K562 (cell line): ENCODE data around the gene ITGA11. TPM values are rescaled to one million over a fixed set of nuclear protein-coding genes. Genes with fewer than 3 reads are reported as not detected.

Source experiments
- ATAC-seq: fragments of 200-7000 bp; cut with Tn5 transposase; 3 replicates; pipeline ENCODE4 v1.9.1; 2020; ENCODE audit warnings: moderate library complexity
- BruUV-seq: library from RNA; stranded (reverse); fragments of 400-500 nt; replicated peaks from 2 replicates; lab custom pipeline; 2021; lab: Mats Ljungman, UMichigan
- CTCF ChIA-PET: fragments of 300-600 bp; formaldehyde crosslinking; extraction: SDS; loops from one replicate; lab custom pipeline; 2021; ENCODE audit warnings: low intra/inter-chr PET ratio; lab: Yijun Ruan, JAX
- POLR2A ChIA-PET: fragments of 300-600, 350-650 bp; sonication (Branson Sonifier 250); formaldehyde crosslinking; extraction: SDS; loops from one replicate; lab custom pipeline; 2021; ENCODE audit warnings: antibody characterized with exemption, inconsistent platforms; lab: Yijun Ruan, JAX
- DNase-seq, 4 experiments: peaks; one replicate each; pipeline versions ENCODE4 v3.0.0 to v3.0.0-alpha.2; 2011 to 2018; ENCODE audit warnings: low spot score in 3 of 4, mixed read lengths in 3 of 4; ENCODE audit errors: extremely low read depth in 1 of 4
- FAIRE-seq: peaks from 2 replicates; lab custom pipeline; 2011; peaks lifted over from hg19 to GRCh38; lab: Jason Lieb, UNC
- H2AFZ ChIP-seq: 2 replicates; pipeline ENCODE4 v1.6.0; 2011; ENCODE audit warnings: low read depth, low read length, control low read depth, inconsistent platforms
- H3K27ac ChIP-seq: fragments of 200-600 bp; 3 replicates; pipeline ENCODE4 v1.8.0; 2011; ENCODE audit warnings: low read depth, mild to moderate bottlenecking, control low read depth, inconsistent platforms, low read length, moderate library complexity, mixed read lengths; ENCODE audit errors: extremely low read depth
- H3K27me3 ChIP-seq, 2 experiments: fragments of 300-600 bp in 1 of 2; 2 replicates in 1 of 2; 3 replicates in 1 of 2; pipeline versions ENCODE4 v1.6.0 to v1.8.0; 2011; ENCODE audit warnings: inconsistent platforms in 2 of 2, low read length in 2 of 2, mild to moderate bottlenecking in 1 of 2, mixed read lengths in 1 of 2, moderate library complexity in 1 of 2; ENCODE audit not compliant: control insufficient read depth in 2 of 2, insufficient read depth in 2 of 2
- H3K36me3 ChIP-seq: fragments of 300-600 bp; 3 replicates; pipeline ENCODE4 v1.8.0; 2011; ENCODE audit warnings: mild to moderate bottlenecking, low read length, inconsistent platforms; ENCODE audit not compliant: control insufficient read depth, insufficient read depth
- H3K4me1 ChIP-seq, 2 experiments: fragments of 200-600 bp in 1 of 2; replicated peaks in 1 of 2; 2 replicates in 1 of 2; 3 replicates in 1 of 2; pipeline versions ENCODE4 v1.5.1 to v1.8.0; 2011; ENCODE audit warnings: inconsistent platforms in 2 of 2, low read length in 2 of 2, mild to moderate bottlenecking in 1 of 2, mixed read lengths in 1 of 2, moderate library complexity in 1 of 2; ENCODE audit not compliant: control insufficient read depth in 2 of 2, insufficient read depth in 2 of 2
- H3K4me2 ChIP-seq: 2 replicates; pipeline ENCODE4 v1.6.1; 2011; ENCODE audit warnings: low read length, control low read depth, inconsistent platforms, mixed read lengths; ENCODE audit not compliant: insufficient read depth
- H3K4me3 ChIP-seq: fragments of 200-600 bp; sonication (generic), shearing (Covaris generic); 2 replicates; pipeline ENCODE4 v1.5.1; 2016; ENCODE audit warnings: control low read depth, inconsistent platforms
- H3K79me2 ChIP-seq: fragments of 200-600 bp; 3 replicates; pipeline ENCODE4 v1.8.0; 2011; ENCODE audit warnings: low read length, inconsistent platforms; ENCODE audit not compliant: control insufficient read depth, insufficient read depth
- H3K9ac ChIP-seq, 2 experiments: 2 replicates each; pipeline versions ENCODE4 v1.6.0 to v1.6.1; 2011; ENCODE audit warnings: low read depth in 2 of 2, low read length in 2 of 2, control low read depth in 1 of 2, inconsistent platforms in 1 of 2, mild to moderate bottlenecking in 1 of 2, mixed read lengths in 1 of 2; ENCODE audit not compliant: insufficient read depth in 1 of 2
- H3K9me1 ChIP-seq: one replicate; pipeline ENCODE4 v1.6.0; 2011; ENCODE audit warnings: inconsistent platforms, mild to moderate bottlenecking, low read length, moderate library complexity; ENCODE audit not compliant: control insufficient read depth, insufficient read depth
- H3K9me3 ChIP-seq: replicated peaks from 2 replicates; pipeline ENCODE4 v1.5.1; 2011; ENCODE audit warnings: low read depth, low read length, inconsistent platforms; ENCODE audit not compliant: control insufficient read depth, insufficient read depth
- H4K20me1 ChIP-seq: replicated peaks from 2 replicates; pipeline ENCODE4 v1.6.1; 2011; ENCODE audit warnings: low read length, inconsistent platforms, mixed read lengths; ENCODE audit not compliant: control insufficient read depth, insufficient read depth
- DEAF1 ChIP-seq: fragments of 450-650 bp; formaldehyde crosslinking; IDR thresholded peaks from 2 replicates; pipeline ENCODE4 v1.4.0; 2020; ENCODE audit warnings: mild to moderate bottlenecking, moderate library complexity
- HDGF ChIP-seq: fragments of 450-650 bp; IDR thresholded peaks from 2 replicates; pipeline ENCODE4 v1.6.1; 2016
- KAT8 ChIP-seq: fragments of 450-650 bp; IDR thresholded peaks from 2 replicates; pipeline ENCODE4 v1.6.1; 2016; ENCODE audit warnings: low read depth, mild to moderate bottlenecking
- RBBP5 ChIP-seq: fragments of 200-600 bp; sonication (generic); IDR thresholded peaks from 2 replicates; pipeline ENCODE4 v1.6.1; 2012; ENCODE audit warnings: borderline replicate concordance, mild to moderate bottlenecking, low read length, control low read depth, inconsistent platforms; ENCODE audit not compliant: insufficient read depth, poor library complexity, severe bottlenecking
- ZFPM2 ChIP-seq: fragments of 250-450 bp; sonication (Bioruptor Pico); IDR thresholded peaks from 2 replicates; pipeline ENCODE4 v1.5.1; 2022; ENCODE audit warnings: mild to moderate bottlenecking
- ZNF165 ChIP-seq: fragments of 250-450 bp; sonication (Bioruptor Pico); IDR thresholded peaks from 2 replicates; pipeline ENCODE4 v1.4.0; 2020; ENCODE audit warnings: borderline replicate concordance
- ZNF232 ChIP-seq: sonication (generic); formaldehyde crosslinking; IDR thresholded peaks from 2 replicates; pipeline ENCODE4 v1.8.0; 2022; ENCODE audit warnings: mild to moderate bottlenecking, missing genetic modification reagents
- WGBS: fragments of 100-300 bp; shearing (Covaris generic); methylation state at CpG from one replicate; pipeline ENCODE4 v1.1.6; 2016; ENCODE audit warnings: low coverage, mixed read lengths; ENCODE audit not compliant: insufficient coverage; ENCODE audit errors: missing lambda C conversion rate; 5-methylcytosine and 5-hydroxymethylcytosine counted together
- in situ Hi-C: fragments of 300-500 bp; cut with MboI; formaldehyde crosslinking; loops from 4 replicates; pipeline ENCODE4 v1.15.0; 2018; ENCODE audit warnings: inconsistent platforms, mixed read lengths
- intact Hi-C: fragments of 100-400 bp; cut with micrococcal nuclease; formaldehyde crosslinking; loops from 2 replicates; pipeline ENCODE4 v1.14.2; 2022
- polyA plus RNA-seq, 8 experiments: library from polyadenylated mRNA; depleted of rRNA in 4 of 8; stranded (reverse) in 5 of 8; unstranded in 3 of 8; fragments of >200 nt; fragmentation: Nextera tagmentation in 2 of 8; fragmentation: Illumina TruSeq in 1 of 8; extraction: Ambion mirVana in 2 of 8; extraction: Trizol in 1 of 8; gene quantifications; 2 replicates each; pipeline versions ENCODE4 v1.2.1 to v1.2.3, GENCODE V29; 2011 to 2014; ENCODE audit warnings: inconsistent platforms in 1 of 8, missing spikeins in 1 of 8
- total RNA-seq, 7 experiments: library from RNA; depleted of rRNA in 6 of 7; stranded (reverse); fragments of >200 nt in 6 of 7; fragmentation: Illumina TruSeq in 2 of 7; extraction: Trizol in 2 of 7; gene quantifications; 2 replicates each; pipeline versions ENCODE4 v1.2.1 to v1.2.3, GENCODE V29; 2011 to 2021; ENCODE audit warnings: low replicate concordance in 1 of 7

Gene ITGA11
- total and polyA plus RNA-seq, 9 of the 15 experiments (the other 6 are each of a cell fraction or from before 2014, with no cell fraction given): 0.01 TPM; not detected in 8

GRCh38 chr15:68441045-68441743, 9.2 kb upstream of the ITGA11 start:
- Histone ChIP-seq H3K9ac (no peak overlapping the region), H3K4me2 (no peak overlapping the region), H3K4me3 (no peak overlapping the region), H3K36me3 (no peaks in the 10 kb centered on the region), H4K20me1 (no peaks in the 10 kb centered on the region), H3K79me2 (no peaks in the 10 kb centered on the region), H3K9me3 (no peaks in the 10 kb centered on the region), H2AFZ (no peak overlapping the region), H3K27ac (no peak overlapping the region), H3K9me1 (no peaks in the 10 kb centered on the region), H3K27me3 (peaks cover 0 to 11% of the 10 kb centered on the region in 2 experiments; a peak in 3 of 5 replicates), H3K4me1 (no peaks in the 10 kb centered on the region)
- FAIRE-seq (no peak), DNase-seq (no peak), ATAC-seq (no peak)
- intact Hi-C loops (no loop called here), in situ Hi-C loops (no loop called here)
- TF ChIP-seq DEAF1 (CRISPR knock-in tag) (no peak), ZNF232 (CRISPR knock-in tag) (no peak), KAT8 (no peak), ZFPM2 (CRISPR knock-in tag) (no peak), HDGF (no peak), ZNF165 (CRISPR knock-in tag) (no peak), RBBP5 (no peak)
- CTCF ChIA-PET: no interaction called here
- POLR2A ChIA-PET: interaction anchor here (0.9 to 1.5 kb wide), 2 partner anchors 10 to 19 kb away, joined by 3 to 4 read pairs; no protein-coding TSS in a partner anchor
- WGBS: 8% methylated on average over 3 of the region's 3 CpGs
- BruUV-seq: no TSS peak
